OCI-LY7 (cell line): Measurements from ENCODE around the gene GMDS. TPM values are rescaled to one million over a fixed set of nuclear protein-coding genes. Genes with fewer than 3 reads are reported as not detected.

Experiments
- BruUV-seq: library from RNA; stranded (reverse); fragments of 400-500 nt; replicated peaks from 2 replicates; lab custom pipeline; 2021; lab: Mats Ljungman, UMichigan
- CTCF ChIA-PET: fragments of 300-600 bp; sonication (Branson Sonifier 250); formaldehyde crosslinking; loops from one replicate; lab custom pipeline; 2022; ENCODE audit warnings: antibody characterized with exemption; ENCODE audit not compliant: unreplicated experiment; lab: Charles Lee
- POLR2A ChIA-PET: fragments of 300-600 bp; sonication (Branson Sonifier 250); formaldehyde crosslinking; loops from one replicate; lab custom pipeline; 2022; ENCODE audit warnings: antibody characterized with exemption; lab: Charles Lee
- DNase-seq: peaks from one replicate; pipeline ENCODE4 v3.0.0-alpha.2; 2015; ENCODE audit warnings: low spot score
- H2AFZ ChIP-seq: fragments of 200-600 bp; sonication (generic), shearing (Covaris generic); 2 replicates; pipeline ENCODE4 v1.6.1; 2014; ENCODE audit warnings: mild to moderate bottlenecking, antibody characterized with exemption, low read length, moderate library complexity
- H3K27ac ChIP-seq: fragments of 200-600 bp; sonication (generic); 2 replicates; pipeline ENCODE4 v1.5.1; 2014; ENCODE audit warnings: mixed run types, low read depth, mild to moderate bottlenecking, moderate library complexity, low read length, inconsistent platforms; ENCODE audit not compliant: poor library complexity, severe bottlenecking
- H3K36me3 ChIP-seq: fragments of 200-600 bp; sonication (generic); 2 replicates; pipeline ENCODE4 v1.6.1; 2014; ENCODE audit warnings: mild to moderate bottlenecking, antibody characterized with exemption, low read length, moderate library complexity, mixed read lengths; ENCODE audit not compliant: insufficient read depth
- H3K4me1 ChIP-seq: fragments of 200-600 bp; sonication (generic); 2 replicates; pipeline ENCODE4 v1.5.1; 2014; ENCODE audit warnings: mild to moderate bottlenecking, low read length; ENCODE audit not compliant: insufficient read depth, poor library complexity, severe bottlenecking
- H3K4me2 ChIP-seq: fragments of 200-600 bp; sonication (generic); 2 replicates; pipeline ENCODE4 v1.6.1; 2014; ENCODE audit warnings: mild to moderate bottlenecking, low read length
- H3K4me3 ChIP-seq: fragments of 200-600 bp; sonication (generic); 2 replicates; pipeline ENCODE4 v1.5.1; 2014; ENCODE audit warnings: mild to moderate bottlenecking, low read depth, low read length; ENCODE audit not compliant: poor library complexity, severe bottlenecking
- H3K79me2 ChIP-seq: fragments of 200-600 bp; sonication (generic); 2 replicates; pipeline ENCODE4 v1.6.1; 2016; ENCODE audit warnings: low read depth, mild to moderate bottlenecking, low read length, moderate library complexity, mixed read lengths; ENCODE audit not compliant: insufficient read depth
- H3K9me2 ChIP-seq: fragments of 200-600 bp; sonication (generic); 2 replicates; pipeline ENCODE4 v1.6.1; 2016; ENCODE audit warnings: mild to moderate bottlenecking, low read length, mixed read lengths; ENCODE audit not compliant: insufficient read depth
- H3K9me3 ChIP-seq: fragments of 200-600 bp; sonication (generic); 2 replicates; pipeline ENCODE4 v1.6.1; 2014; ENCODE audit warnings: mild to moderate bottlenecking, mixed run types, low read length, mixed read lengths
- H4K20me1 ChIP-seq: fragments of 200-600 bp; sonication (generic); 2 replicates; pipeline ENCODE4 v1.6.1; 2014; ENCODE audit warnings: mild to moderate bottlenecking, antibody characterized with exemption, low read length, moderate library complexity, mixed read lengths; ENCODE audit not compliant: insufficient read depth
- EZH2phosphoT487 ChIP-seq: fragments of 200-600 bp; sonication (generic); IDR thresholded peaks from 2 replicates; pipeline ENCODE4 v1.6.1; 2018; ENCODE audit warnings: low read depth, borderline replicate concordance, mild to moderate bottlenecking, mixed run types, antibody characterized with exemption, low read length, moderate library complexity, mixed read lengths
- intact Hi-C: fragments of 100-400 bp; cut with micrococcal nuclease; formaldehyde crosslinking; loops from one replicate; pipeline ENCODE4 v1.10.0; 2022; ENCODE audit not compliant: unreplicated experiment
- total RNA-seq, 2 experiments: library from RNA; depleted of rRNA in 1 of 2; stranded (reverse); fragments of >200 nt in 1 of 2; shearing (Covaris generic) in 1 of 2; gene quantifications; 2 replicates each; pipeline ENCODE4 v1.2.3, GENCODE V29; 2014 to 2022
- TF ChIP-seq, protein P1 (sequence below): fragments of 200-600 bp; sonication (generic); conservative IDR thresholded peaks from 2 replicates; pipeline ENCODE4 v1.5.1; 2014; ENCODE audit warnings: mild to moderate bottlenecking, antibody characterized with exemption, low read length, moderate library complexity, mixed read lengths

GMDS gene
- total RNA-seq, 2 experiments from 2014 or later: 9.9 to 26.8 TPM

GRCh38 chr6:1595271-1596087 is 649.9 kb downstream of the GMDS start:
- Histone ChIP-seq H3K27ac (no peak overlapping the region), H3K4me2 (no peak overlapping the region), H2AFZ (no peak overlapping the region), H3K79me2 (no peaks in the 10 kb centered on the region), H4K20me1 (no peaks in the 10 kb centered on the region), H3K36me3 (no peaks in the 10 kb centered on the region), H3K4me1 (no peaks in the 10 kb centered on the region), H3K4me3 (no peak overlapping the region), H3K9me3 (no peaks in the 10 kb centered on the region), H3K9me2 (no peaks in the 10 kb centered on the region)
- POLR2A ChIA-PET: interaction anchor here (0.6 kb wide), 1 partner anchor 856 kb away, joined by 4 read pairs; no protein-coding TSS in a partner anchor
- intact Hi-C loops: loop anchor here (2.0 to 5.0 kb wide), 2 partner anchors 759 to 1037 kb away; no protein-coding TSS in a partner anchor
- BruUV-seq: no TSS peak
- CTCF ChIA-PET: interaction anchor here (0.5 kb wide), 1 partner anchor 708 kb away, joined by 3 read pairs; no protein-coding TSS in a partner anchor
- TF ChIP-seq, protein P1, sequence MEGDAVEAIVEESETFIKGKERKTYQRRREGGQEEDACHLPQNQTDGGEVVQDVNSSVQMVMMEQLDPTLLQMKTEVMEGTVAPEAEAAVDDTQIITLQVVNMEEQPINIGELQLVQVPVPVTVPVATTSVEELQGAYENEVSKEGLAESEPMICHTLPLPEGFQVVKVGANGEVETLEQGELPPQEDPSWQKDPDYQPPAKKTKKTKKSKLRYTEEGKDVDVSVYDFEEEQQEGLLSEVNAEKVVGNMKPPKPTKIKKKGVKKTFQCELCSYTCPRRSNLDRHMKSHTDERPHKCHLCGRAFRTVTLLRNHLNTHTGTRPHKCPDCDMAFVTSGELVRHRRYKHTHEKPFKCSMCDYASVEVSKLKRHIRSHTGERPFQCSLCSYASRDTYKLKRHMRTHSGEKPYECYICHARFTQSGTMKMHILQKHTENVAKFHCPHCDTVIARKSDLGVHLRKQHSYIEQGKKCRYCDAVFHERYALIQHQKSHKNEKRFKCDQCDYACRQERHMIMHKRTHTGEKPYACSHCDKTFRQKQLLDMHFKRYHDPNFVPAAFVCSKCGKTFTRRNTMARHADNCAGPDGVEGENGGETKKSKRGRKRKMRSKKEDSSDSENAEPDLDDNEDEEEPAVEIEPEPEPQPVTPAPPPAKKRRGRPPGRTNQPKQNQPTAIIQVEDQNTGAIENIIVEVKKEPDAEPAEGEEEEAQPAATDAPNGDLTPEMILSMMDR: no peak
- TF ChIP-seq EZH2phosphoT487: no peak
- DNase-seq: no peak

DNA sequence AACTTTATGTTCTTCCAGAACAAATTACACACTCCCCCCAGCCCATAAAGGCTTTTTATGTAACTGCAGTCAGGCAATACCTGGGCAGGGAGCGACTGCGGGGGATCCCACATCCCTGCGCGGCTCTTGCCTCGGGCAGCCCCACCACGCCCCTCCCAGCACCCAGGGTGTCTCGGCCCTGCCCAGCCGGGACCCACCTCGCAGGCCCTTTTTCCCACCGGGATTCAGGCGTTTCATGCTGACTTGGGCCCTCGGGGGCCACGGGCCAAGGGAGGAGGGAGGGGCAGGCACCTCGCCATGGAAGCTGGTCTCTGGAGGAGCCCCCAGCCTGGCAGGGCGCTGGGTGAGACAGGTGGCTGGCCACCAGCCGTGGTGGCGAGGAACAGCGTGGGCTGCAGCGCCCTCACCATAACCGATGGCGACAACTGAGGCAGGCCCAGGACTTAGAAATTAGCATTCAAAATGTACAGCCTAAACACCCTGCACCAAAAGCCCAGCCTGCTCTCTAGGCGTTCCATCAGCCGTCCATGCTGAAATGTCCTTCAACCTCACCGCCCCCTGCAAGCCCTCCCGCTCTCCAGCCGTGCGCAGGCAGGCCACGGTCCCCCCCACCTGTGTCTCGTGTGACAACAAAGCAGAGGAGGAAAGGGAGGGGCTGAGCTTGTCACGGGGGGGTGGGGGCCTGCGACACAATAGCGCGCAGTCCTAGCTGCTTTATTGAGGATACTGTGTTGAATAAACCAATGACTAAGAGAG is 650.8 kb downstream of the GMDS start:
- H3K4me1 ChIP-seq: no peaks in the 10 kb centered on the region
- no peak for TF ChIP-seq EZH2phosphoT487
- H4K20me1 ChIP-seq: no peaks in the 10 kb centered on the region
- no peak overlapping the region for H3K27ac ChIP-seq
- H3K79me2 ChIP-seq: no peaks in the 10 kb centered on the region
- CTCF ChIA-PET: interaction anchor here (0.5 to 0.6 kb wide), 2 partner anchors 85 to 709 kb away, joined by 3 to 8 read pairs; no protein-coding TSS in a partner anchor
- H3K9me3 ChIP-seq: no peaks in the 10 kb centered on the region
- no peaks in the 10 kb centered on the region for H3K9me2 ChIP-seq
- H3K4me2 ChIP-seq: no peak overlapping the region
- BruUV-seq: no TSS peak
- POLR2A ChIA-PET: no interaction called here
- no peak overlapping the region for H3K4me3 ChIP-seq
- H3K36me3 ChIP-seq: no peaks in the 10 kb centered on the region
- no peak overlapping the region for H2AFZ ChIP-seq
- no peak for DNase-seq
- intact Hi-C loops: loop anchor here (5.0 kb wide), 1 partner anchor 1038 kb away; no protein-coding TSS in a partner anchor

DNA sequence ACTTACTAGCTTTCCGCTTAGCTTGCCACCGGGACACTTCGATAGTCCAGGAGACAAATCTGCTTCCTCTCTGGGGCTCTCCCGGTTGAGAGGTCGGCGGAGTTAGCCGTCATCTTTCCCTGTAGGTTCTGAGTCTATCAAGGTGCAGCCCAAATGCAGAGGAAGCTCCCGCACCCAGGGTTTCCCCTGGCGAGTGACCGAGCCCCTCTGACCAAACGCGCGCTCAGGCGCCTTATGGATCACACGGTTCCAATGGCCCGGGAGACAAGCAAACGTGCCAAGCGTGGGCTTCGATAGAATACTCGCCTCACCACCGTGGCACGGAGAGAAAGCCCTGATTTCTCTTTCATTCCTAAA is 651.5 kb downstream of the GMDS start:
- Histone ChIP-seq H3K9me3 (no peaks in the 10 kb centered on the region), H4K20me1 (no peaks in the 10 kb centered on the region), H3K4me3 (no peak overlapping the region), H3K4me2 (no peak overlapping the region), H3K27ac (no peak overlapping the region), H3K4me1 (no peaks in the 10 kb centered on the region), H3K9me2 (no peaks in the 10 kb centered on the region), H3K36me3 (no peaks in the 10 kb centered on the region), H2AFZ (no peak overlapping the region), H3K79me2 (no peaks in the 10 kb centered on the region)
- BruUV-seq: no TSS peak
- no peak for DNase-seq
- ChIA-PET POLR2A (no interaction called here), CTCF (no interaction called here)
- TF ChIP-seq, protein P1: no peak
- TF ChIP-seq EZH2phosphoT487: no peak
- intact Hi-C loops: no loop called here
